Raji (cell line): ENCODE data around the gene FAM149B1.

Experiments
- POLR2A ChIP-seq: IDR thresholded peaks from 2 replicates; pipeline ENCODE4 v1.6.1; 2011; ENCODE audit warnings: low read depth, low read length, control low read depth; ENCODE audit not compliant: insufficient read depth

The FAM149B1 gene

DNA sequence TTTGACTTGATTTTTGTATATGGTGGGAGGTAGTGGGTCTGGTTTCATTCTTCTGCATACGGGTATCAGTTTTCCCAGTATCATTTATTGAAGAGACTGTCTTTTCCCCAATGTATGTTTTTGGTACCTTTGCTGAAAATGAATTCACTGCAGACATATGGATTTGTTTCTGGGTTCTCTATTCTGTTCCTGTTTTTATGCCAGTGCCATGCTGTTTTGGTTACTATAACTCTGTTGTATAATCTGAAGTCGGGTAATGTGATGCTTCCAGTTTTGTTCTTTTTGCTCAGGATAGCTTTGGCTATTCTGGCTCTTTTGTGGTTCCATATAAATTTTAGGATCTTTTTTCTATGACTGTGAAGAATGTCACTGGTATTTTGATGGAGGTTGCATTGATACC, 947 bp upstream of the FAM149B1 start:
- no peak for TF ChIP-seq POLR2A

GRCh38 chr10:73167458-73167782, 499 bp upstream of the FAM149B1 start:
- no peak for TF ChIP-seq POLR2A

- TF ChIP-seq POLR2A = no peak
These were observed 515 bp downstream of the FAM149B1 start for GRCh38 chr10:73168465-73168803.

GRCh38 chr10:73169320-73169719, 1.4 kb downstream of the FAM149B1 start:
- no peak for TF ChIP-seq POLR2A

- TF ChIP-seq POLR2A = no peak
These were observed 4.9 kb downstream of the FAM149B1 start for GRCh38 chr10:73172867-73173266.

- no peak for TF ChIP-seq POLR2A
These were observed 6.4 kb downstream of the FAM149B1 start for GRCh38 chr10:73174148-73174925.

GRCh38 chr10:73182568-73182967, 14.6 kb downstream of the FAM149B1 start:
- no peak for TF ChIP-seq POLR2A

DNA sequence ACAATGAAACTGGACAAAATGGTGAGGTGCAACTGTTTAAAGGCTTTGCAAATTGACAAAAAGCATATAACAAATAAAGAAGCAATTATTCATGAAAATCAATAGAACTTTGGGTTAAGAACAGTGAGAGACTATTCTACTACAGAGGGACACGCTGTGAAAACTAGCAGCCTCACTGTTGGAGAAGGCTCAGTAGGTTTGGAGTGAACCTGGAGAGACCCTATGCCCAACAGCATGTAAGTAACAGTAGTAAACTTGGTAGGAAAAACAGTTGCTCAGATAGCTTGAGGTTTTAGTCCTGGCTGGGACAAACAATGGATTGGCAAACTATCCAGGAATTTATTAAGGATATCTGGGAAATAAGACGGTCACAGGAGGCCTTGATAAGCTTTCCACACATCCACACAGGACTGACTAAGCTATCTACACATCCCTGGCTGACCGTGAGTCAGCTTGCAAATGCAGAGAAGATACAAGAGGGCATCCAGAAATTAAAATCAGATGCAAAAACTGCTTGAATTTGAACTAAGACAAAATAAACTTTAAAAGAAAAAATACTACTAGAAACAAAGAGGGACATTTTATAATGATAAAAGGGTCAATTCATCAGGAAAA, 15.9 kb downstream of the FAM149B1 start:
- TF ChIP-seq POLR2A = no peak

DNA sequence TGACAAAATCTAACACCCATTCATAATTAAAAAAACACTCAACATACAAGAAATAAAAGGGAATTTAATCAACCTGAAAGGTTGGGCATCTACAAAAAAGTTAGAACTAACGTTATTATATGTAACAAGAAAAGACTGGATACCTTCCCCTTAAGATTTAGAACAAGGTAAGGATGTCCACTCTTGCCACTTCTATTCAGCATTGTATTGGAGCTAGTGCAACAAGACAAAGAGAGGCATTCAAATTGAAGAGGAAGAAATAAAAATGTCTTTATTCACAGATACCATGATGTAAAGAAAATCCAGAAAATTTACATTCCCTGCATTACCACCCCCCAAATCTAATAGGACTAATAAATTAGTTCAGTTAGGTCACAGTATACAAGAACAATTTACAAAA, 18.3 kb downstream of the FAM149B1 start:
- no peak for TF ChIP-seq POLR2A

- TF ChIP-seq POLR2A = no peak
These were observed 22.3 kb downstream of the FAM149B1 start for GRCh38 chr10:73190188-73190587.

- no peak for TF ChIP-seq POLR2A
These were observed 37.2 kb downstream of the FAM149B1 start for GRCh38 chr10:73205081-73205480.

GRCh38 chr10:73205890-73206289, 38.0 kb downstream of the FAM149B1 start:
- TF ChIP-seq POLR2A = no peak

DNA sequence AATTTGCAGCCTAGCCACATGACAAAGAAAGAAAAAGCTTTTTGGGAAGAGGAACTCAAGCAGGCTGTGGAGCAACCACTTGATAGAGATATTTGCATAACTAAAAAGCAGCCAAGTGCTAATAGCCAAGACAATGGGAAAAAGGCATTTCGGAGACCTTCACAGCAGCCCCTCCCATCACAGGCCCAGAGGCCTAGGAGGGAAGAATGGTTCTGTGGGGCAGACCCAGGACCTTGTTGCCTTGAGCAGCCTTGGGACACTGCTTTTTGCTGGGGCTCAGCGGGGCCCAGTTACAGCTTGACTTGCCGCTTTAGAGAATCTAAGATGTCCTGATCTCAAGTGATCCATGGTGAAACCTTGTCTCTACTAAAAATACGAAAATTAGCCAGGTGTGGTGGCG, 38.5 kb downstream of the FAM149B1 start:
- TF ChIP-seq POLR2A = no peak

DNA sequence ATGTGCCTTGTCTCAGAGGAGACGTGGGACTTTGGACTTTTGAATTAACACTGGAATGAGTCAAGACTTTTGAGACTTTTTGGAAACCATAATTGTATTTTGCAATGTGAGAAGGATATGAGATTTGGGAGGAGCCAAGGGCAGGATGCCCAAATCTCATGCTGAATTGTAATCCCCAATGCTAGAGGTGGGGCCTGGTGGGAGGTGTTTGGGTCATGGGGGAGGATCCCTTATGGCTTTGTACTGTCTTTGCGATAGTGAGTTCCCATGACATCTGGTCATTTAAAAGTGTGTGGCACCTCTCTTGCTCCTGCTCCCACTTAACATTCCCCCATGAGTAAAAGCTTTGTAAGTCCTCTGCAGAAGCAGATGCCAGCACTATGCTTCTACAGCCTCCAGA, 40.0 kb downstream of the FAM149B1 start:
- no peak for TF ChIP-seq POLR2A

GRCh38 chr10:73209705-73210104, 41.8 kb downstream of the FAM149B1 start:
- TF ChIP-seq POLR2A = no peak

DNA sequence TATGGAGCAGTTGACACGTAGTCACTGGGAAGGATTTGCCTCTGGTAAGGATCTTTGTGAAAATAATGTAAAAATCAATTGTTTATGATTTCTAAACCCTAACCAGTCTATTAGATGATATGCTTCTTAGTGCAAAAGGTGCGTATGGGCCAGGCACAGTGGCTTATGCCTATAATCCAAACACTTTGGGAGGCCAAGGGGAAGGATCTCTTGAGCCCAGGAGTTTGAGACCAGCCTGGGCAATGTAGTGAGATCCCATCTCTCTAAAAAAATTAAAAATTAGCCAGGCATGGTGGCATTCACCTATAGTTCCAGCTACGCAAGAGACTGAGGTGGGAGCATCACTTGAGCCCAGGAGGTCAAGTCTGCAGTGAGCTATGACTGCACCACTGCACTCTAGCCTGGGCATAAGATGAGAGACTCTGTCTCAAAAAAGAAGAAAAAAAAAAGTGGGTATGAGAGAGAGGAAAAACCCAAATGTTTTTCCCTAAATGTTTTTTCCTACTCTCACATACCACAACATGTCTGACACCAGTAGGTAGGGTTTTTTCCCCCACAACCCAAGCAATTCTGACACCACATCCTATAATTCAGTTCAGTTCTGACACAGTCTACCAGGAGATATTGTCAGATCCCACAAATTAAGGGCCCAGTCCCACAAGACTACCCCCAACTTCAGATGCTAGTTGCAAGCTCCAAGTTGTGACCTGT, 42.6 kb downstream of the FAM149B1 start:
- TF ChIP-seq POLR2A = no peak

GRCh38 chr10:73211106-73211811, 43.3 kb downstream of the FAM149B1 start:
- no peak for TF ChIP-seq POLR2A

DNA sequence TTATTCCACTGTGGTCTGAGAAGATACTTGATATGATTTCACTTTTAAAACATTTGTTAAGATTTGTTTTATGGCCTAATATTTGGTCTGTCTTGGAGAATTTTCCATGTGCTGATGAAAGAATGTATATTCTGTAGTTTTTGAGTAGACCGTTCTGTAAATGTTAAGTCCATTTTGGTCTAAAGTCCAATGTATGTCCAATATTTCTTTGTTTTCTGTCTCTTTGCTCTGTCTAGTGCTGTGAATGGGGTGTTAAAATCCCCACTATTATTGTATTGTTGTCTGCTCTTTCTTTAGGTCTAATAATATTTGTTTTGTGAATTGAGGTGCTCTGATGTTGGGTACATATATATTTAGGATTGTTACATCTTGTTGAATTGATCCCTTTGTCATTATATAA, 47.8 kb downstream of the FAM149B1 start:
- TF ChIP-seq POLR2A = no peak
